ENCODE results near the gene VWA8. TPM values are rescaled to one million over a fixed set of nuclear protein-coding genes. Genes with fewer than 3 reads are reported as not detected.

Gene VWA8
- total RNA-seq, 1 donor from 2014 or later: 9.8 TPM

DNA sequence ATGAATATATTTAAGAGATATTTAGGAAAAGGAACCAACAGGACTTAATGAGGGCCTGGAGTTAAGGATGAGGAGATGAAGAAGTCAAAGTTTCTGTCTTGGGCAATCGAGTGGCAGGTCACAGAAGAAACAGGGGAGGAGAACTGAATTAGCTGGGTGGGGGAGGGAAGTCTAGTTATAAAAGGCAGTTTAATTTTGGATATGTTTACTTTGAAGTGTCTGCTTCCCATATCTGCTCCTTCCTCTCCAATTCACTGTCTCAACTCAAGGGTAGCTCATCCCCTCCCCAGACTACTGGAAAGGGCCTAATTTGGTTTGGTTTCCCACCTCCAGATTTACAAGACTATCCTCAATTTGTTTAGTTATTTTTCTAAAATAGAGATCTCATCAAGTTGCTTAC is 195.9 kb downstream of the VWA8 start:
- H3K4me3 ChIP-seq (ENCODE audit: low read depth, low read length): no peak overlapping the region
- DNase-seq (ENCODE audit: low read depth): no peak
- TF ChIP-seq CTCF (conservative IDR thresholded peaks at IDR 0.05; ENCODE audit: low read depth, low read length): no peak

DNA sequence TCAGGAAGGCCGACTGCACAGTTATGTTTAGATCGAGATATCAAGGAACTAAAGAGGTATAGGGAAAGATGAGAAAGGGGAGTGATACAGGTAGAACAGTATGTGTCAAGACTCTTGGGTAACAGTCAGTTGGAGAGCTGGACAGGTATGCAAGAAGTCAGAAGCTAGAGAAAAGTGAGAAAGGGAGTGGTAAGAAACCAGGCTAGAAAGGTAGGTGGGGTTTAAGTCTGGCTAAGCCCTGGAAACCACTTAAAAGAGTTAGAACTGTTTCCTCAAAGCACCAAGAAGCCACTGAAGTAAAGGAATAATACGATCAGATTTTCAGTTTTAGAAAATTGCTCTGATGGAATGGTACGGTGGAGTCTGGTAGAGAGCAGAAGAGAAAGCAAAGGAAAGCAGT is 196.4 kb downstream of the VWA8 start:
- no peak for TF ChIP-seq CTCF (conservative IDR thresholded peaks at IDR 0.05; ENCODE audit: low read depth, low read length)
- no peak for DNase-seq (ENCODE audit: low read depth)
- H3K4me3 ChIP-seq (ENCODE audit: low read depth, low read length): no peak overlapping the region

GRCh38 chr13:41763782-41764181 is 197.1 kb downstream of the VWA8 start:
- no peak overlapping the region for H3K4me3 ChIP-seq (ENCODE audit: low read depth, low read length)
- DNase-seq (ENCODE audit: low read depth): no peak
- TF ChIP-seq CTCF (conservative IDR thresholded peaks at IDR 0.05; ENCODE audit: low read depth, low read length): no peak

- no peak overlapping the region for H3K4me3 ChIP-seq (ENCODE audit: low read depth, low read length)
- no peak for DNase-seq (ENCODE audit: low read depth)
- no peak for TF ChIP-seq CTCF (conservative IDR thresholded peaks at IDR 0.05; ENCODE audit: low read depth, low read length)
These were observed 198.1 kb downstream of the VWA8 start for GRCh38 chr13:41762796-41763195.

DNA sequence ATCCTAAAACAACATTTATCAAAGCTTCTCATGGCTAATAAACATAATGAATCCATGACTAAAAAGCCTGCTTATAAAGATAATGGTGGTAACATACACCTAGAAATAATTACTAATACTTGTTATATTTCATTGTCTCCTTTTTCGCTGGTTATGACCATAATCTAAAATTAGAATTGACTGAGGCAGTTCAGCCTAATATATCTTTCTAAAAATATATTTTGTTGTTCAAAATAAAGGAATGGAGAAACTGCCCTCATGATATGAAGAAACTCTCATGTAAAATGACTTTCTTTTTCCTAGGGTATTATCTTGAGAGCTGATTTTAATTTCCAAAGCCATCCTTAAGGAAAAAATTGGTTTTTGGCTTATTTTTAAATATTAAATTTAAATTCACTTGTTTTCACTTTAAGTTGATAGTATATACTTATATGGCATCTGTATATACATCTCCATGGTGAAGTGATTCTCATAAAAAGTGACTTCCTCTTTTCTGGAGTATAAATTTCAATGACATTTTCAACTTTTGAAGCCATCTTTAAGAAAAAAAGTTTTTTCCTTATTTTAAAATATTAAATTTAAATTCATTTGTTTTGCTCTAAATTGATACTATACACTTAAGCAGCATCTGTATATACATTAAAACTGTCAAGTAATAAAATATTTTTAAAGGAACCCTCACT is 204.6 kb downstream of the VWA8 start:
- no peak overlapping the region for H3K4me3 ChIP-seq (ENCODE audit: low read depth, low read length)
- DNase-seq (ENCODE audit: low read depth): no peak
- no peak for TF ChIP-seq CTCF (conservative IDR thresholded peaks at IDR 0.05; ENCODE audit: low read depth, low read length)

GRCh38 chr13:41751734-41752445 is 209.0 kb downstream of the VWA8 start:
- no peak overlapping the region for H3K4me3 ChIP-seq (ENCODE audit: low read depth, low read length)
- TF ChIP-seq CTCF (conservative IDR thresholded peaks at IDR 0.05; ENCODE audit: low read depth, low read length): no peak
- no peak for DNase-seq (ENCODE audit: low read depth)

- TF ChIP-seq CTCF (conservative IDR thresholded peaks at IDR 0.05; ENCODE audit: low read depth, low read length): no peak
- no peak overlapping the region for H3K4me3 ChIP-seq (ENCODE audit: low read depth, low read length)
- no peak for DNase-seq (ENCODE audit: low read depth)
These were observed 209.6 kb downstream of the VWA8 start for GRCh38 chr13:41751277-41751676.
